Ishikawa (cell line): ENCODE data around the gene COL23A1.

ENCODE experiments used
- CEBPB ChIP-seq: IDR thresholded peaks from 2 replicates; pipeline ENCODE4 v1.6.1; 2012
- CREB1 ChIP-seq: IDR thresholded peaks from 2 replicates; pipeline ENCODE4 v1.6.1; 2012; ENCODE audit warnings: low read depth
- EGR1 ChIP-seq: IDR thresholded peaks from 2 replicates; pipeline ENCODE4 v1.6.1; 2012
- EP300 ChIP-seq: IDR thresholded peaks from 2 replicates; pipeline ENCODE4 v1.6.1; 2012; ENCODE audit warnings: borderline replicate concordance
- NFIC ChIP-seq: IDR thresholded peaks from 2 replicates; pipeline ENCODE4 v1.6.1; 2012
- YY1 ChIP-seq: IDR thresholded peaks from 2 replicates; pipeline ENCODE4 v1.6.1; 2012; ENCODE audit warnings: low read depth

DNA sequence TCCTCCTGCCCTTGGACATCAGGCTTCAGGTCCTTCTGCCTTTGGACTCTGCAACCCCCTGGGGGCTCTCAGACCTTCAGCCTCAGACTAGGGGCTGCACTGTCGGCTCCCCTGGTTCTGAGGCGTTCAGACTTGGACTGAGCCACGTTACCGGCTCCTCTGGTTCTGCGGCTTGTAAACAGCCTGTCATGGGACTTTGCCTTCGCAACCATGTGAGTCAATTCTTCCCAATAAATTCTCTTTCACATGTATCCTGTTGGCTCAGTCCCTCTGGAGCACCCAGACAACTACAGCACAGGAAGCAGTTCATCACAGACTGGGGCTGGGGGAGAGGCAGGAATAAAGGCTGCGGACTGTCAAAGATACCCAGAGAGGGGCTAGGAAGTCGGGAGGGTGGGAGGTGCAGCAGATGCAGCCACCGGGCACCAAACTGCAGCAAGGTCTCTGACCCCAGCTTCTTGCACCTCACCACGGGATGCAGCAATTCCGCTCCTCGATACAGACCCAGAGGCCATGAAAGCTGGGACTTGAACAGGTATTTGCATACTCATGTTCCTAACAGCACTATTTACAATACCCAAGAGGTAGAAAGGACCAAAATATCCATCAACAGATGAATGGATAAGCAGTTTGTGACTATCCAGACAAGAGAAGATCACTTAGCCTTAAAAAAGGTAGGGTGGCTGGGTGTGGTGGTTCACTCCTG, 100.8 kb downstream of the COL23A1 start:
- TF ChIP-seq EGR1 = no peak
- TF ChIP-seq EP300 = no peak
- TF ChIP-seq YY1 = no peak
- TF ChIP-seq CREB1 = no peak
- no peak for TF ChIP-seq NFIC
- TF ChIP-seq CEBPB = no peak
